BLaER1 treated with 17β-estradiol and CSF1 and Interleukin-3, amounts not matched to agents 10 nM and 100 nM (cell line): Measurements from ENCODE around the gene CPT2.

ENCODE experiments used
- H3K27ac ChIP-seq, 11 experiments: shearing (Covaris generic); formaldehyde crosslinking; 2 replicates each; pipeline ENCODE4 v1.8.1; 2022
- H3K27me3 ChIP-seq, 11 experiments: shearing (Covaris generic); formaldehyde crosslinking; 2 replicates each; pipeline ENCODE4 v1.8.1; 2022
- H3K36me3 ChIP-seq, 11 experiments: shearing (Covaris generic); formaldehyde crosslinking; 2 replicates each; pipeline ENCODE4 v1.8.1; 2022
- H3K4me1 ChIP-seq, 10 experiments: shearing (Covaris generic); formaldehyde crosslinking; 2 replicates each; pipeline ENCODE4 v1.8.1; 2022
- H3K4me2 ChIP-seq, 11 experiments: shearing (Covaris generic); formaldehyde crosslinking; 2 replicates each; pipeline ENCODE4 v1.8.1; 2022
- H3K4me3 ChIP-seq, 10 experiments: shearing (Covaris generic); formaldehyde crosslinking; 2 replicates each; pipeline ENCODE4 v1.8.1; 2022
- H3K9ac ChIP-seq, 11 experiments: shearing (Covaris generic); formaldehyde crosslinking; 2 replicates each; pipeline ENCODE4 v1.8.1; 2022
- H3K9me3 ChIP-seq, 11 experiments: shearing (Covaris generic); formaldehyde crosslinking; replicated peaks in 1 of 11; 2 replicates each; pipeline ENCODE4 v1.8.1; 2022
- H4K20me1 ChIP-seq, 11 experiments: shearing (Covaris generic); formaldehyde crosslinking; 2 replicates each; pipeline ENCODE4 v1.8.1; 2022
- Cebpa-rat ChIP-seq, 11 experiments: shearing (Covaris generic); IDR thresholded peaks; 2 replicates each; pipeline ENCODE4 v1.8.1; 2022

The CPT2 gene

GRCh38 chr1:53219711-53220110, 23.1 kb downstream of the CPT2 start:
- Histone ChIP-seq H3K9me3 (no peaks in the 10 kb centered on the region), H3K4me2 (peak overlapping the region; percentile 81 to 92 (median 87))

GRCh38 chr1:53220171-53220961, 23.7 kb downstream of the CPT2 start, which contains the start of gene CZIB:
Gene CZIB (minus strand): TSS chr1:53220634. CDS start chr1:53220575, 59 bp downstream.
- no peak for TF ChIP-seq Cebpa-rat (IDR thresholded peaks at IDR 0.05)
- Histone ChIP-seq H3K36me3 (peaks cover 24 to 40% (median 33%) of the 10 kb centered on the region in 11 experiments), H3K4me1 (peaks cover 18 to 37% (median 28%) of the 10 kb centered on the region in 10 experiments), H3K4me2 (peak within 1 kb of the TSS; percentile 81 to 92 (median 87)), H3K4me3 (peak within 1 kb of the TSS; percentile 64 to 92 (median 74)), H3K9me3 (no peaks in the 10 kb centered on the region), H3K9ac (peak within 1 kb of the TSS; percentile 79 to 94 (median 89)), H3K27ac (peak within 1 kb of the TSS; percentile 54 to 92 (median 88)), H4K20me1 (no peaks in the 10 kb centered on the region), H3K27me3 (no peaks in the 10 kb centered on the region)

More at GRCh38 chr1:53219711-53220110, 23.1 kb downstream of the CPT2 start:
- peak overlapping the region; percentile 64 to 92 (median 74) for H3K4me3 ChIP-seq
- peaks cover 18 to 37% (median 28%) of the 10 kb centered on the region in 10 experiments for H3K4me1 ChIP-seq
- H4K20me1 ChIP-seq: no peaks in the 10 kb centered on the region
- 0 out of 22 replicates have a peak, but pooled peaks of 2 of the 11 experiments have one; percentile 36 to 59 for TF ChIP-seq Cebpa-rat (IDR thresholded peaks at IDR 0.05)
- no peaks in the 10 kb centered on the region for H3K27me3 ChIP-seq
- peak overlapping the region in 10 of 11 experiments; percentile 81 to 92 (median 88); a peak in 20 of 22 replicates for H3K27ac ChIP-seq
- H3K9ac ChIP-seq: peak overlapping the region; percentile 79 to 94 (median 89)
- peaks cover 30 to 44% (median 40%) of the 10 kb centered on the region in 11 experiments for H3K36me3 ChIP-seq

GRCh38 chr1:53220962-53221286, 24.3 kb downstream of the CPT2 start:
- Histone ChIP-seq H3K4me2 (peak overlapping the region; percentile 81 to 90 (median 87)), H3K27ac (peak overlapping the region; percentile 54 to 92 (median 88); a peak in 21 of 22 replicates), H3K4me3 (peak overlapping the region; percentile 64 to 92 (median 74)), H3K36me3 (peaks cover 23 to 40% (median 32%) of the 10 kb centered on the region in 11 experiments), H3K4me1 (peaks cover 18 to 37% (median 28%) of the 10 kb centered on the region in 10 experiments), H3K9me3 (no peaks in the 10 kb centered on the region), H3K9ac (peak overlapping the region; percentile 79 to 94 (median 89)), H3K27me3 (no peaks in the 10 kb centered on the region), H4K20me1 (no peaks in the 10 kb centered on the region)
- no peak for TF ChIP-seq Cebpa-rat (IDR thresholded peaks at IDR 0.05)

DNA sequence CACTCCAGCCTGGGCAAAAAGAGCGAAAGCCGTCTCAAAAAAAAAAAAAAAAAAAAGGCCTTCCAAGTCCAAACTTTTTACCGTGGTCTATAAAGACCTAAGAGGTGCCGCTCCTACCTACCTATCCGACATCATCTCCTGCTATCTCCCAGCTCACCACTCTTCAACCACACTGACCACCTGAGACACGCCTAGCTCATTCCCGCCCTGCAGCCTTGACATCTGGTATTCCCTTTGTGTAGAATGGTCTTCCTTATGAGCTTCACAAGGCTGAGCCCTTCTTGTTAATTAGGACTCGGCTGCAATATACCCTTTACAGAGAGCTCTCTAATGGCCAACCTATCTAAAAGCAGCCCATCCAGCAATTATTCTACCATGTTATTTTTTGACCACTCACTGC, 41.0 kb downstream of the CPT2 start:
- no peak for TF ChIP-seq Cebpa-rat (IDR thresholded peaks at IDR 0.05)
- H3K36me3 ChIP-seq: peaks cover 35 to 44% (median 40%) of the 10 kb centered on the region in 11 experiments
- no peaks in the 10 kb centered on the region for H3K27me3 ChIP-seq
- H3K9ac ChIP-seq: peak overlapping the region; percentile 80 to 94 (median 91)
- H3K4me3 ChIP-seq: peak overlapping the region; percentile 80 to 99 (median 92)
- no peaks in the 10 kb centered on the region for H3K9me3 ChIP-seq
- peak overlapping the region; percentile 88 to 97 (median 96) for H3K4me2 ChIP-seq
- peaks cover 22 to 30% (median 26%) of the 10 kb centered on the region in 10 experiments for H3K4me1 ChIP-seq
- H4K20me1 ChIP-seq: peaks cover 0 to 48% (median 28%) of the 10 kb centered on the region in 11 experiments; a peak in 14 of 22 replicates
- peak overlapping the region; percentile 65 to 88 (median 83) for H3K27ac ChIP-seq

DNA sequence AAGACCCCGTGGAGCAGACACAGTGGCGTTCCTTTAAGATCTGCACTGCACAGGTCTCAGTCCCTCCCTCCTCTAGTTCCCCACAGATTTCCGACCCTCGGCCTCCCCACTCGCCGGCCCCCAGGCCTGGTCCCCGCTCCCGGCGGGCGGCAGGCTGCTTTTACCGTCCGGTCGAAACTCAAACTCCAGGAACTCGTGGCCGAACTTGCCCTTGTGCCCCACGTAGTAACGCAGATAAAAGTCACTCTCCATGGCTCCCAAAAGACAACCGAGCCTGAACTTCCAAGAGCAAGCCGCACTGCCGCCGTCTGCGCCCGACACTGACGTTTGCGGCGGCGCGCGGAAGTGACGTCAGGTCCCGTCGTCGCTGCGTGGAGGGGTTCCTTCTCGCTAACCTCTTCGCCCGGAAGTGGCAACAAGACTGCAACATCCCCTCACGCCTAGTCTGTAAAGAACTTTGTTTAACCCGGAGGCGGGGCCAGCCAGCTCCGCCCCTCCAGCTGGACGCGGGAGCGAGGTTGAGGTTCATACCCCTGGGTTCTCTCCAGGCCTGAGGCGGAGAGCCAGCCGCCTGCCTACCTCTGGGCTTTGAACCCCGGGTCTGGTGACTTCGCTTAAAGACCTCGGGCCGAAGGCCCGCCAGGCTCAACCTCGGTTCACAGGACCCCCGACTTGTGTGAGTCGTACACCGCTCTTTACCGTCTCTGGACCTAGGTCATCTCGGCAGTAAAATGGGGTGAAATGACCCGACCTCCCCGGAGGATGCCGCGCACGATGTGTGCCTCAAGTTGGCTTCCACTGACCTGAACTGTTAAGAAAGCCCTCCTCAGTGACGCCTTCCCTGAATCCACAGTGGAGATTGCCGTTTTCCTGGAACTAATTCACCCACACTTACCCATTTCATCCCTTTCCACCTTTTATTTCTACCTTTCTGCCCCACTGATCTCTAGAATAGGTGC, 41.9 kb downstream of the CPT2 start, which contains the start of gene MAGOH:
Gene MAGOH, minus strand, starts transcription at position 322 of the 959 bp plus-strand sequence. Its CDS starts 70 bp downstream, at position 252.
- no peaks in the 10 kb centered on the region for H3K27me3 ChIP-seq
- peaks cover 27 to 35% (median 31%) of the 10 kb centered on the region in 11 experiments for H3K36me3 ChIP-seq
- peak in 1 of 11 experiments; percentile 27; a peak in 1 of 22 replicates for TF ChIP-seq Cebpa-rat (IDR thresholded peaks at IDR 0.05)
- H3K9ac ChIP-seq: peak within 1 kb of the TSS; percentile 80 to 94 (median 91)
- peak within 1 kb of the TSS; percentile 80 to 99 (median 92) for H3K4me3 ChIP-seq
- H3K27ac ChIP-seq: peak within 1 kb of the TSS; percentile 65 to 88 (median 83)
- peak within 1 kb of the TSS; percentile 88 to 97 (median 96) for H3K4me2 ChIP-seq
- H3K9me3 ChIP-seq: no peaks in the 10 kb centered on the region
- peaks cover 0 to 46% (median 28%) of the 10 kb centered on the region in 11 experiments; a peak in 14 of 22 replicates for H4K20me1 ChIP-seq
- peaks cover 22 to 30% (median 26%) of the 10 kb centered on the region in 10 experiments for H3K4me1 ChIP-seq

- TF ChIP-seq Cebpa-rat (IDR thresholded peaks at IDR 0.05): no peak
- peaks cover 0 to 13% (median 6%) of the 10 kb centered on the region in 11 experiments; a peak in 9 of 22 replicates for H4K20me1 ChIP-seq
- H3K36me3 ChIP-seq: peaks cover 10 to 37% (median 29%) of the 10 kb centered on the region in 11 experiments; a peak in 19 of 22 replicates
- no peak overlapping the region for H3K9ac ChIP-seq
- H3K27ac ChIP-seq: no peak overlapping the region
- peaks cover 14 to 42% (median 25%) of the 10 kb centered on the region in 10 experiments for H3K4me1 ChIP-seq
- H3K4me3 ChIP-seq: no peak overlapping the region
- H3K9me3 ChIP-seq: no peaks in the 10 kb centered on the region
- no peaks in the 10 kb centered on the region for H3K27me3 ChIP-seq
- H3K4me2 ChIP-seq: no peak overlapping the region
Measured at GRCh38 chr1:53241828-53242227, 45.2 kb downstream of the CPT2 start.

- Histone ChIP-seq H3K27ac (no peak overlapping the region), H3K4me3 (no peak overlapping the region), H4K20me1 (peaks cover 0 to 7% (median under 1%) of the 10 kb centered on the region in 11 experiments; a peak in 4 of 22 replicates), H3K27me3 (no peaks in the 10 kb centered on the region), H3K4me1 (peaks cover 8 to 42% (median 24%) of the 10 kb centered on the region in 10 experiments), H3K9ac (no peak overlapping the region), H3K9me3 (no peaks in the 10 kb centered on the region), H3K4me2 (no peak overlapping the region), H3K36me3 (peaks cover 11 to 43% (median 35%) of the 10 kb centered on the region in 11 experiments; a peak in 21 of 22 replicates)
- no peak for TF ChIP-seq Cebpa-rat (IDR thresholded peaks at IDR 0.05)
Measured at GRCh38 chr1:53242381-53242780, 45.8 kb downstream of the CPT2 start.

GRCh38 chr1:53244141-53244540, 47.5 kb downstream of the CPT2 start:
- no peak overlapping the region for H3K9ac ChIP-seq
- H3K27me3 ChIP-seq: no peaks in the 10 kb centered on the region
- no peak for TF ChIP-seq Cebpa-rat (IDR thresholded peaks at IDR 0.05)
- H3K4me2 ChIP-seq: peak overlapping the region in 2 of 11 experiments; percentile 13 to 20; a peak in 2 of 22 replicates
- peaks cover 23 to 60% (median 52%) of the 10 kb centered on the region in 11 experiments for H3K36me3 ChIP-seq
- no peak overlapping the region for H3K4me3 ChIP-seq
- H3K4me1 ChIP-seq: peaks cover under 1 to 34% (median 19%) of the 10 kb centered on the region in 10 experiments; a peak in 18 of 20 replicates
- no peak overlapping the region for H3K27ac ChIP-seq
- H4K20me1 ChIP-seq: peaks cover 0 to 2% (median 0%) of the 10 kb centered on the region in 11 experiments; a peak in 1 of 22 replicates
- H3K9me3 ChIP-seq: no peaks in the 10 kb centered on the region
